Sigmoid colon (tissue), 4 donors: Measurements from ENCODE around the gene GIGYF2.

Source experiments
- CTCF ChIP-seq, 4 experiments: fragments of 450-650 bp in 3 of 4; fragments of 200-600 bp in 1 of 4; IDR thresholded peaks; one replicate each; pipeline ENCODE4 v1.5.1; 2016 to 2019; ENCODE audit warnings: antibody characterized with exemption in 4 of 4, mild to moderate bottlenecking in 3 of 4, moderate library complexity in 2 of 4
- EP300 ChIP-seq, 4 donors: sonication (generic); formaldehyde crosslinking; IDR thresholded peaks; one replicate each; pipeline ENCODE4 v1.6.1; 2017; ENCODE audit warnings: antibody characterized with exemption in 4 of 4
- POLR2A ChIP-seq, 2 donors: fragments of 450-650 bp; IDR thresholded peaks; one replicate each; pipeline ENCODE4 v1.6.1; 2016; ENCODE audit warnings: antibody characterized with exemption in 2 of 2, mild to moderate bottlenecking in 2 of 2, moderate library complexity in 2 of 2
- POLR2AphosphoS5 ChIP-seq, 4 donors: sonication (generic); formaldehyde crosslinking; IDR thresholded peaks; one replicate each; pipeline ENCODE4 v1.6.1; 2017; ENCODE audit warnings: antibody characterized with exemption in 4 of 4

GRCh38 chr2:232699110-232699509 lies 2.0 kb downstream of the GIGYF2 start:
- no peak for TF ChIP-seq CTCF (IDR thresholded peaks at IDR 0.05)
- TF ChIP-seq POLR2A (IDR thresholded peaks at IDR 0.05) = no peak
- TF ChIP-seq POLR2AphosphoS5 (IDR thresholded peaks at IDR 0.05) = no peak
- TF ChIP-seq EP300 (IDR thresholded peaks at IDR 0.05) = no peak
